Measurements from ENCODE around the gene RPS6KL1.

Gene RPS6KL1

GRCh38 chr14:74936151-74936550, 13.1 kb upstream of the RPS6KL1 start:
- TF ChIP-seq ZBTB7A (IDR thresholded peaks at IDR 0.05; ENCODE audit: low read depth): no peak
- no peak for TF ChIP-seq REST (IDR thresholded peaks at IDR 0.05; ENCODE audit: low read depth)
- no peak for TF ChIP-seq MAX (IDR thresholded peaks at IDR 0.05)
- TF ChIP-seq FOXM1 (IDR thresholded peaks at IDR 0.05; ENCODE audit: borderline replicate concordance, low read depth): no peak
- TF ChIP-seq NFIC (IDR thresholded peaks at IDR 0.05): no peak
- TF ChIP-seq YY1 (IDR thresholded peaks at IDR 0.05; ENCODE audit: low read depth): no peak
- no peak for TF ChIP-seq TCF12 (IDR thresholded peaks at IDR 0.05; ENCODE audit: low read depth)
- no peak for TF ChIP-seq CREB1 (IDR thresholded peaks at IDR 0.05; ENCODE audit: low read depth)
- no peak for TF ChIP-seq EGR1 (IDR thresholded peaks at IDR 0.05)
- no peak for TF ChIP-seq CEBPB (IDR thresholded peaks at IDR 0.05)
- no peak for TF ChIP-seq RAD21 (IDR thresholded peaks at IDR 0.05; ENCODE audit: low read depth)
- TF ChIP-seq TAF1 (IDR thresholded peaks at IDR 0.05; ENCODE audit: low read depth): no peak
- TF ChIP-seq EP300 (IDR thresholded peaks at IDR 0.05; ENCODE audit: borderline replicate concordance): no peak
- no peak for TF ChIP-seq TEAD4 (IDR thresholded peaks at IDR 0.05)
- no peak for TF ChIP-seq USF1 (IDR thresholded peaks at IDR 0.05)

- TF ChIP-seq EGR1 (IDR thresholded peaks at IDR 0.05) (no peak), ZBTB7A (IDR thresholded peaks at IDR 0.05; ENCODE audit: low read depth) (no peak), MAX (IDR thresholded peaks at IDR 0.05) (no peak), FOXM1 (IDR thresholded peaks at IDR 0.05; ENCODE audit: borderline replicate concordance, low read depth) (no peak), REST (IDR thresholded peaks at IDR 0.05; ENCODE audit: low read depth) (no peak), YY1 (IDR thresholded peaks at IDR 0.05; ENCODE audit: low read depth) (no peak), CREB1 (IDR thresholded peaks at IDR 0.05; ENCODE audit: low read depth) (no peak), TAF1 (IDR thresholded peaks at IDR 0.05; ENCODE audit: low read depth) (no peak), CEBPB (IDR thresholded peaks at IDR 0.05) (no peak)
Observed at GRCh38 chr14:74935360-74935680, 12.3 kb upstream of the RPS6KL1 start.

GRCh38 chr14:74934476-74935359, 11.7 kb upstream of the RPS6KL1 start:
- TF ChIP-seq TEAD4 (IDR thresholded peaks at IDR 0.05): no peak
- TF ChIP-seq YY1 (IDR thresholded peaks at IDR 0.05; ENCODE audit: low read depth): no peak
- no peak for TF ChIP-seq REST (IDR thresholded peaks at IDR 0.05; ENCODE audit: low read depth)

GRCh38 chr14:74934041-74934440, 11.0 kb upstream of the RPS6KL1 start:
- TF ChIP-seq CEBPB (IDR thresholded peaks at IDR 0.05) (no peak), TCF12 (IDR thresholded peaks at IDR 0.05; ENCODE audit: low read depth) (no peak), EGR1 (IDR thresholded peaks at IDR 0.05) (no peak), CREB1 (IDR thresholded peaks at IDR 0.05; ENCODE audit: low read depth) (no peak), REST (IDR thresholded peaks at IDR 0.05; ENCODE audit: low read depth) (no peak), ZBTB7A (IDR thresholded peaks at IDR 0.05; ENCODE audit: low read depth) (no peak), MAX (IDR thresholded peaks at IDR 0.05) (no peak), TAF1 (IDR thresholded peaks at IDR 0.05; ENCODE audit: low read depth) (no peak), FOXM1 (IDR thresholded peaks at IDR 0.05; ENCODE audit: borderline replicate concordance, low read depth) (no peak), TEAD4 (IDR thresholded peaks at IDR 0.05) (no peak), YY1 (IDR thresholded peaks at IDR 0.05; ENCODE audit: low read depth) (no peak), EP300 (IDR thresholded peaks at IDR 0.05; ENCODE audit: borderline replicate concordance) (no peak), RAD21 (IDR thresholded peaks at IDR 0.05; ENCODE audit: low read depth) (no peak), NFIC (IDR thresholded peaks at IDR 0.05) (no peak), USF1 (IDR thresholded peaks at IDR 0.05) (no peak)

All from Ishikawa (cell line).